ENCODE measurements around the gene PRPF19.

The PRPF19 gene

DNA sequence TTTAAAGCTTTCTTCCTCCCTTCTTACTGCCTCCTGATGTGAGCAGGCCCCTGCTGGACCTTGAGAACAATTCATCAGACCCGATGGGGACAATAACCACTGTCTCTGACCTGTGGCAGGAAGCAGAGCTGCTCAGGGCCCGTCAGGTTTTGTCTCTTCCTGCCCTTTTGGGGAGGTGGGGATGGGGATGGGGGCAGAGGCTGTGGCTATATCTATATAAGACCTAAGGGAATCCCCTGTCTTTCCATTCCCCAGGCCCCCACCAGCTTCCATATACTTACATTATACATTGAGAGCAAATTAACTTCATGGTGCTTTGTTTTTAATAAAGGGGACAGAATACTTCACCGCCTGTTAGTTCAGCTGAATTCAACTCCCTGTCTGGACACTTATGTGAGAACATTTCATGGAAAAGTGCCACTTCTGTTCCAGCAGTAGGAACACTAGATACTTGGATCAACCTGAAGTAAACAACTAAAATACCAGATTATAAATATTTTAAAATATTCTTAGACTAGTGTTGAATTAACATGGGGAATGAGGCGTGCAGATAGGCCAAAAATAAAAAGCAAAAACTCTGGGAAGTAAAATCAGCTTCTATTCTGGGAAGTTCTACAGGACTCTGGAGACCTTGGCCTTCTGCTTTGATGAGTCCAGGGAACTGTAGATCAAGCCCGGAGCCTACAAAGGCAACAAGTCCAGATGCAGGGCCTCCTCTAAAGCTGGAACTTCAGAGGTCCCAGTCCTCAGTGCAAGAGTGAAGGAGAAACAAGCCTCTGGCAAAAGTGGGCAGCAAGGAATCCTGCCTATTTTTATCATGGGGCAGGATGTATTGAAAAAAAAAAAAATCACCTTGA lies 27.9 kb downstream of the PRPF19 start:
- TF ChIP-seq, protein P1, sequence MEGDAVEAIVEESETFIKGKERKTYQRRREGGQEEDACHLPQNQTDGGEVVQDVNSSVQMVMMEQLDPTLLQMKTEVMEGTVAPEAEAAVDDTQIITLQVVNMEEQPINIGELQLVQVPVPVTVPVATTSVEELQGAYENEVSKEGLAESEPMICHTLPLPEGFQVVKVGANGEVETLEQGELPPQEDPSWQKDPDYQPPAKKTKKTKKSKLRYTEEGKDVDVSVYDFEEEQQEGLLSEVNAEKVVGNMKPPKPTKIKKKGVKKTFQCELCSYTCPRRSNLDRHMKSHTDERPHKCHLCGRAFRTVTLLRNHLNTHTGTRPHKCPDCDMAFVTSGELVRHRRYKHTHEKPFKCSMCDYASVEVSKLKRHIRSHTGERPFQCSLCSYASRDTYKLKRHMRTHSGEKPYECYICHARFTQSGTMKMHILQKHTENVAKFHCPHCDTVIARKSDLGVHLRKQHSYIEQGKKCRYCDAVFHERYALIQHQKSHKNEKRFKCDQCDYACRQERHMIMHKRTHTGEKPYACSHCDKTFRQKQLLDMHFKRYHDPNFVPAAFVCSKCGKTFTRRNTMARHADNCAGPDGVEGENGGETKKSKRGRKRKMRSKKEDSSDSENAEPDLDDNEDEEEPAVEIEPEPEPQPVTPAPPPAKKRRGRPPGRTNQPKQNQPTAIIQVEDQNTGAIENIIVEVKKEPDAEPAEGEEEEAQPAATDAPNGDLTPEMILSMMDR (IDR thresholded peaks at IDR 0.05; ENCODE audit: low read depth, low read length), result no peak
- H3K4me3 ChIP-seq (ENCODE audit: low read depth, low read length), result no peak overlapping the region

DNA sequence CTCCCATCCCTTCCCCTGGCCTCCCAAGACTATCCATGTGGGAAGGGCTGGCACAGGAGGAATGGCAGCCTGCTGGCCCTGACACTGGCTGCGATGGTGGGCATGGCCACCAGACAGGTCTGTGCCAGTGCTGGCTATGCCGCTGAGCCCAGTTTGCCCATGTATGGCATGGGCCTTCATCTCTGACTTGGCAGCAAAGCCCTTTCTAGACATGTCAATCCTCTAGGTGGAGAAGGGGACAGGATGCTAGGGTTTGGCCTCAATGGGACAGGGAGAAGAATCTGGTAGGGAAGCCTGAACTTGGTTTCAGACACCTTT lies 30.3 kb downstream of the PRPF19 start:
- no peak overlapping the region for H3K4me3 ChIP-seq (ENCODE audit: low read depth, low read length)
- TF ChIP-seq, protein P1 (IDR thresholded peaks at IDR 0.05; ENCODE audit: low read depth, low read length), result no peak

DNA sequence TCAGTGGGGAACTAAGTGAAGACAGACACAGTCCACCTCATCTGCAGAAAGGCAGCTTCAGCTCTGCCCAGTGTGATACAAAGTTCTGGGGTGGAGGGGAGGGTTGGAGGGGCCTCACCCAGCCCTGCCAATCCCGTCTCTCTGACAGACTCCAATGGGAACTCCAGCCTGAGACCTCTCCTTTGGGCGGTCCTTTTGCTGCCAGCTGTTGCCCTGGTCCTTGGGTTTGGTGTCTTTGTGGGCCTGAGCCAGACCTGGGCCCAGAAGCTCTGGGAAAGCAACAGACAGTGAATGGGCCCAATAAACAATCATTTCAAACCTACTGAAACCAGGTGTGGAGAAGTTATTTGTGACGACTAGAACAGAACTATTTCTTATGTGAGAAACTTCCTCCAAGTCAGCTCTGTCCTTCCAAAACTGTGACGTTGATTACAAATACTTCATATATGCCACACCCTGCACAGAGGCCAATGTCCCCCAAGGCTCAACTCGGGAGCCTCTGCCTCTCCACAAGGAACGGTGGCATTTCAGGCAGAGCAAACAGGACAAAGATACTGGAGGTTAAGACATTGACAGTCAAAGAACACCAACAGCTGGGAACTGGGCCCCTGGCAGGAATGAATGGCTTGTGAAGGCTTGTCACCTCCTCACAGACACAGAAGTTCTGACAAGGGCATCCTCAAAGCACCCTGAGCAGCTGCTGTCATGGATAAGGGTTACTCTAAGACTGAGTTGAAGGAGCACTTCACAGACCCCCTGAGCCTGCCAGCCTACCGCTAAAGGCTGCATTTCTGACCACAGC lies 30.8 kb downstream of the PRPF19 start:
- TF ChIP-seq, protein P1 (IDR thresholded peaks at IDR 0.05; ENCODE audit: low read depth, low read length), result no peak
- no peak overlapping the region for H3K4me3 ChIP-seq (ENCODE audit: low read depth, low read length)

DNA sequence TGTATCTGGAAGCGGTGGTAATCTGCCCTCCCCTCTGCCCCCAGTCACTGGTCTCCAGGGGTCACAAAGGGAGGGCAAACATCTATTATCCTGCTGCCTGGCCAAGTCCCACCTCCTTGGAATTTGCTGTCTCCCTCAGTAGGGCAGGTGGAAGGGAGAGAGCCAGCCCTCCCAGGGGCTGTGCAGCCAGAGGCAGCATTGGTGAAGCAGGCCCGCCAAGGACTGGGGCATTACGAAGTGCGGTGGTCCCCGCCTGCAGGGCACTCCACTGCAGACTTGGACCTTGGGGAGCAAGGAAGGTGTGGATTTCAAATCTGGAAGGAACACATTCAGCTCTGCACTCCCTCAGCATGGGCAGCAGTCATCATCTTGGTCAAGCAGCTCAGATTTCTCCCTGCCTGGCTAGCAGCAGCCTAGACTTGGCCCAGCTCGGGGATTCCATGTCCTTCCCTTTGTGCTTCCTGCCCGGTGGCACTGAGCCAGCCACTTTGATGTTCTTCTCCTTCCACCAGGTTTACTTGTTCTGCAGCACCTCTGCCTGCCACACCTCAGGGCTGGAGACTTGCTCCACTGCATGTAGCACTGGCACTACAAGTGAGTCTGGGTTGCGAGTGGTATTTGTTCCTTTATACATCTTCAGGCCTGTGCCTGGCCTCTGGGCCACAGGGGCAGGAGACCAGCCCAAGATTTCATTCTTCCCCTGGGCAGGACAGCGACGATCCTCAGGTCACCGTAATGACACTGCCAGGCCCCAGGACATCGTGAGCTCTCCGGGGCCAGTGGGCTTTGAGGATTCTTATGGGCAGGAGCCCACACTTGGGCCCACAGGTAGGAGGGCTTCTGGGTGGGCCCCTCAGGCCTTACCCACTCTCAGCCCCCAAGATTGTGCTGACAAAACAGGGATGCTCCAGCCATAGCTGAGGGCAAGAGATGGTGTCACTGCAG lies 31.7 kb downstream of the PRPF19 start:
- TF ChIP-seq, protein P1 (IDR thresholded peaks at IDR 0.05; ENCODE audit: low read depth, low read length), result no peak

DNA sequence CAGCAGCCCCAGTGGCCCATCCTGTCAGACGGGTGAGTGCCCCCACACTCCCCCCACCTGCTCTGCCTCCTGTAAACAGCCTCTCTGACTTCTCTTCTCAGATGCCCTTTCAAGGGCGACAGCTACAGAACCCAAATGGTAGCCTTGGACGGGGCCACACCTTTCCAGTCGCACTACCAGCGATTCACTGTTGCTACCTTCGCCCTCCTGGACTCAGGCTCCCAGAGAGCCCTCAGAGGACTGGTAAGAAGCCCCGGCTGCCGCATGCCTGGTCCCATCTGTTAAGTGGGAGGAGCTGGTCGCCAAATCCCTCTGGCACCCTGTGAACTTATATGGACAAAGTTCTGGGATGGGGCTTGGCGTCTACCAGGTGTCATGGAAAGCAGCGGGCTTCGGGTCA lies 32.9 kb downstream of the PRPF19 start:
- TF ChIP-seq, protein P1 (IDR thresholded peaks at IDR 0.05; ENCODE audit: low read depth, low read length), result no peak
- peak overlapping the region; percentile 10; the same call in 1 of the 2 replicates for H3K4me3 ChIP-seq (ENCODE audit: low read depth, low read length)

More for the DNA sequence above, 31.7 kb downstream of the PRPF19 start:
- H3K4me3 ChIP-seq (ENCODE audit: low read depth, low read length), result no peak overlapping the region

DNA sequence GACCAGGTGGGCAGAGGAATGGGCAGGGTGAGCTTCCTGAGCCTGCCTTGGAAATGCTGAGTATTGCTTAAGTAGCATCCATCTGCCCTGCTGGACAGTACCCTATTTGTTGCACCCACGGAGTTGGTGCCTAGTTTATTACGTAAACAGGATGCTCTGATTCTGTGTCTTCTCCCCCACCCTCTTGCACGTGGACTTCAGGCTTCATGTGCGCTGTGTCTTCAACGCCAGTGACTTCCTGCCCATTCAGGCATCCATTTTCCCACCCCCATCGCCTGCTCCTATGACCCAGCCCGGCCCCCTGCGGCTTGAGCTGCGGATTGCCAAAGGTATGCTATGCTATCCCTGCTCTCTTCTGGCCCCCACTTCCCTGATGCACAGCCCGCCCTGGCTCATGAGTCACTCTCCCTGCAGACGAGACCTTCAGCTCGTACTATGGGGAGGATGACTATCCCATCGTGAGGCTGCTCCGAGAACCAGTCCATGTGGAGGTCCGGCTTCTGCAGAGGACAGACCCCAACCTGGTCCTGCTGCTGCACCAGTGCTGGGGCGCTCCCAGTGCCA lies 33.3 kb downstream of the PRPF19 start:
- peak overlapping the region; percentile 10; the same call in 1 of the 2 replicates for H3K4me3 ChIP-seq (ENCODE audit: low read depth, low read length)

More for the DNA sequence above, 33.3 kb downstream of the PRPF19 start:
- TF ChIP-seq, protein P1 (IDR thresholded peaks at IDR 0.05; ENCODE audit: low read depth, low read length), result no peak

Data from WI38 (cell line).